ENCODE data around the gene XG.
"Not testable (repeated sequence)": the region's sequence is repeated elsewhere in the genome, so short reads cannot be mapped to it uniquely, and the experiment has no call there.

Gene XG

GRCh38 chrX:2751291-2751690 lies 549 bp upstream of the XG start:
- in situ Hi-C loops (cut with MboI; ENCODE audit: low sequenced_read_pairs, unreplicated experiment), result no loop called here
- no peak for DNase-seq (ENCODE audit: low spot score)
- TF ChIP-seq CTCF (IDR thresholded peaks at IDR 0.05; ENCODE audit: borderline replicate concordance, control extremely low read depth, extremely low read depth, insufficient read depth, missing control alignments), result no peak

GRCh38 chrX:2752441-2752840 lies 601 bp downstream of the XG start:
- in situ Hi-C loops (cut with MboI; ENCODE audit: low sequenced_read_pairs, unreplicated experiment), result not testable (repeated sequence)

DNA sequence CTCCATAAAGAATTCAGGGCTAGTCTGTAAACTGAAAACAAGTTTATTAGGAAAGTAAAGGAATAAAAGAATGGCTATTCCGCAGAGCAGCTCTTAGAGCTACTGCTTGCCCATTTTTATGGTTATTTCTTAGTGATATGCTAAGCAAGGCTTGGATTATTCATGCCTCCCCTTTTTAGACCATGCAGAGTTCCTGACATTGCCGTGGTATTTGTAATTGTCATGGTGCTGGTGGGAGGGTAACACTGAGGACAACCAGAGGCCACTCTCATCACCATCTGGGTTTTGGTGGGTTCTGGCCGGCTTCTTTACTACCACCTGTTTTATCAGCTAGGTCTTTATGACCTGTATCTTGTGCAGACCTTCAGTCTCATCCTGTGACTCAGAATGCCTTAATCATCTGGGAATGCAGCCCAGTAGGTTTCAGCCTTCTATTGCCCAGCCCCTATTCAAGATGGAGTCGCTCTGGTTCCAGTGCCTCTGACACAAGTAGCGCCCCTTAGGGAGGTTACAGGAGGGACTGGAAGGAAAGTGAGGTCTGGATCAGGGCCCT lies 3.4 kb downstream of the XG start:
- DNase-seq (ENCODE audit: low spot score); in situ Hi-C loops (cut with MboI; ENCODE audit: low sequenced_read_pairs, unreplicated experiment): not testable (repeated sequence)

More at GRCh38 chrX:2752441-2752840, 601 bp downstream of the XG start:
- not testable (repeated sequence) for DNase-seq (ENCODE audit: low spot score)

DNA sequence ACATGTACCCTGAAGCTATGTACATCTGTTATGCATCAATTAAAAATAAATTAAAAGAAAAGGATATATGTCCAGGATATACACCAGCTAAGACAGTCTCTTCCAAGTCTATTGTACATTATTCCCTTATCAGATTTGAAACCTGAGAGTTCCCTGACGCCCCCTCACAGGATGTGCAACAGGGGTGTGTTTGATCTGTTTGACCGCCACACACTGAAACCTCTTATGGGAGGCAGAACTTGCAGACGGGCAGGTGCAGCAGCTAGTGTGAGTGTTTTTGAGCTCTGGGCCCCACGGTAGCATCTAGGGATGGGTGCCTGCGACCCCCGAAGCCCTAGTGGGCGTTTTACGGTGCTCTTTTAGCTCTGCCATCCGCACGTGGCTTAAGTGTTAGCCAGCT lies 4.7 kb downstream of the XG start:
- no peak for TF ChIP-seq CTCF (IDR thresholded peaks at IDR 0.05; ENCODE audit: borderline replicate concordance, control extremely low read depth, extremely low read depth, insufficient read depth, missing control alignments)
- DNase-seq (ENCODE audit: low spot score), result no peak
- in situ Hi-C loops (cut with MboI; ENCODE audit: low sequenced_read_pairs, unreplicated experiment), result no loop called here

DNA sequence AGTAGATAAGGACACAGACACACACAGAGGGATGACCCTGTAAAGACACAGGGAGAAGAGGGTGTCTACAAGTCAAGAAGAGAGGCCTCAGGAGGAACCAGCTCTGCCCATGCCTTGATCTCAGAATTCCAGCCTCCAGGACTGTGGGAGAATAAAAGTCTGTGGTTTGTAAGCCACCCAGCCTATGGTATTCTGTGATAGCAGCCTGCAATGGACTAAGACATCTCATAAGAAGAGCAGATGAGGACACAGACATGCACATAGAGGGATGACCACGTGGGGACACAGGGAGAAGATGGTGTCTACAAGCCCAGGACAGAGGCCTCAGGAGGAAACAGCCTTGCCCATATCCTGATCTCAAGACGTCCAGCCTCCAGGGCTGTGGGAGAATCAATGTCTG lies 9.4 kb downstream of the XG start:
- in situ Hi-C loops (cut with MboI; ENCODE audit: low sequenced_read_pairs, unreplicated experiment), result no loop called here
- TF ChIP-seq CTCF (IDR thresholded peaks at IDR 0.05; ENCODE audit: borderline replicate concordance, control extremely low read depth, extremely low read depth, insufficient read depth, missing control alignments), result no peak
- no peak for DNase-seq (ENCODE audit: low spot score)

GRCh38 chrX:2762671-2763070 lies 10.8 kb downstream of the XG start:
- in situ Hi-C loops (cut with MboI; ENCODE audit: low sequenced_read_pairs, unreplicated experiment); DNase-seq (ENCODE audit: low spot score): not testable (repeated sequence)

DNA sequence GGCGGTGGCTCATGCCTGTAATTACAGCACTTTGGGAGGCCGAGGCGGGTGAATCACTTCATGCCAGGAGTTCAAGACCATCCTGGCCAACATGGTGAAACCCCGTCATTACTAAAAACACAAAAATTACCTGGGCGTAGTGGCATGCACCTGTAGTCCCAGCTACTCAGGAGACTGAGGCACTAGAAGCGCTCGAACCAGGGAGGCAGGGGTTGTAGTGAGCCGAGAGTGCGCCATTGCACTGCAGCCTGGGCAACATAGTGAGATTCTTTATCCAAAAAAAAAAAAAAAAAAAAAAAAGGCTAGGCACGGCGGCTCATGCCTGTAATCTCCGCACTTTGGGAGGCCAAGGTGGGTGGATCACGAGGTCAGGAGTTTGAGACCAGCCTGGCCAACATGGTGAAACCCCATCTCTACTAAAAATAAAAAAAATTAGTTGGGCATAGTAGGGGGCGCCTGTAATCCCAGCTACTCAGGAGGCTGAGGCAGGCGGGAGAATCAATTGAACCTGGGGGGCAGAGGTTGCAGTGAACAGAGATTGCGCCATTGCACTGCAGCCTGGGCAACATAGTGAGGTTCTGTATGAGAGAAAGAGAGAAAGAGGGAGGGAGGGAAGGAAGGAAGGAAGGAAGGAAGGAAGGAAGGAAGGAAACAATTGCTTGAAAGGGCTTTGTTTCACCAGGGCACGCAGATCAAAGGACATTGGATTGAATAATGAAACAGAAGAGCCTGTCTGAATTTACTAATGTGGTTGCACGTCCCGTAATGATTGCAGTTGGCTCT lies 13.1 kb downstream of the XG start:
- in situ Hi-C loops (cut with MboI; ENCODE audit: low sequenced_read_pairs, unreplicated experiment); DNase-seq (ENCODE audit: low spot score): not testable (repeated sequence)

GRCh38 chrX:2765549-2765830 lies 13.7 kb downstream of the XG start:
- no peak for TF ChIP-seq CTCF (IDR thresholded peaks at IDR 0.05; ENCODE audit: borderline replicate concordance, control extremely low read depth, extremely low read depth, insufficient read depth, missing control alignments)
- in situ Hi-C loops (cut with MboI; ENCODE audit: low sequenced_read_pairs, unreplicated experiment), result no loop called here
- no peak for DNase-seq (ENCODE audit: low spot score)

DNA sequence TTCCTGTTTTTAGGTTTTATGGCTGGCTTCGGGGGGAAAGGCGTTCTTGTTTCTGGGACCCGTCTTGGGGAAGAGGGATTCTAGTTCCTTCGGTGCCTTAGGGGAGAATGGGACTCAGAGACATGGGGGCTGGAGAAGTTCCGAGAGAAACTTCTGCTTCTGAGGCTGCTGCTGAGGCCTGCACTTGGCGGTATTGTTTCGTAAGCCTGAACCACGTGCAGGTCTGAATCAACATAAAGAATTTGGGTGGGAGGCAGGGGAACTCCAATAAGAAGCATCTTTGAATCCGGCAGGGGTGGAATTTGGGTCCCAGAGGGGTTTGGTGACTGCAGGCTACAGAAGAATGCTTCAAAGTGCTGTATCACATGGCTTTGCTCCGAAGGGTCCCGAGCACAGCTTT lies 15.1 kb downstream of the XG start:
- no peak for DNase-seq (ENCODE audit: low spot score)
- no peak for TF ChIP-seq CTCF (IDR thresholded peaks at IDR 0.05; ENCODE audit: borderline replicate concordance, control extremely low read depth, extremely low read depth, insufficient read depth, missing control alignments)
- in situ Hi-C loops (cut with MboI; ENCODE audit: low sequenced_read_pairs, unreplicated experiment), result no loop called here
